GM12878 (cell line): ENCODE measurements around the gene ROBO1.

Experiments
- BHLHE40 ChIP-seq, 2 experiments: fragments of 450-650 bp in 1 of 2; IDR thresholded peaks; 2 replicates each; pipeline ENCODE4 v1.6.1; 2011 to 2017; ENCODE audit warnings: low read depth in 2 of 2, borderline replicate concordance in 1 of 2, improper control_type of control experiment in 1 of 2, low read length in 1 of 2, mild to moderate bottlenecking in 1 of 2
- CREB1 ChIP-seq: IDR thresholded peaks from 2 replicates; pipeline ENCODE4 v1.6.1; 2012; ENCODE audit warnings: low read depth, mild to moderate bottlenecking, inconsistent platforms
- KDM1A ChIP-seq: fragments of 200-600 bp; sonication (generic); IDR thresholded peaks from 2 replicates; pipeline ENCODE4 v1.6.1; 2016; ENCODE audit warnings: borderline replicate concordance
- SIN3A ChIP-seq: IDR thresholded peaks from 2 replicates; pipeline ENCODE4 v1.6.1; 2012; ENCODE audit warnings: low read depth, low read length, improper control_type of control experiment
- TF ChIP-seq, protein P1 (sequence below), 3 experiments: IDR thresholded peaks in 2 of 3; conservative IDR thresholded peaks in 1 of 3; 2 replicates each; pipeline ENCODE4 v1.5.1; 2011; ENCODE audit warnings: low read depth in 3 of 3, low read length in 3 of 3, mild to moderate bottlenecking in 3 of 3, control low read depth in 2 of 3, moderate library complexity in 2 of 3, inconsistent platforms in 1 of 3, mixed read lengths in 1 of 3; ENCODE audit not compliant: control insufficient read depth in 2 of 3, insufficient read depth in 1 of 3; ENCODE audit errors: extremely low read depth in 1 of 3
- TF ChIP-seq, protein P2 (sequence below): IDR thresholded peaks from 2 replicates; pipeline ENCODE4 v1.6.1; 2011; ENCODE audit warnings: low read depth, mild to moderate bottlenecking, low read length, moderate library complexity, borderline replicate concordance; ENCODE audit errors: extremely low read depth
- TF ChIP-seq, protein P3 (sequence below): fragments of 450-650 bp; IDR thresholded peaks from 2 replicates; pipeline ENCODE4 v1.6.1; 2017; ENCODE audit warnings: mild to moderate bottlenecking

DNA sequence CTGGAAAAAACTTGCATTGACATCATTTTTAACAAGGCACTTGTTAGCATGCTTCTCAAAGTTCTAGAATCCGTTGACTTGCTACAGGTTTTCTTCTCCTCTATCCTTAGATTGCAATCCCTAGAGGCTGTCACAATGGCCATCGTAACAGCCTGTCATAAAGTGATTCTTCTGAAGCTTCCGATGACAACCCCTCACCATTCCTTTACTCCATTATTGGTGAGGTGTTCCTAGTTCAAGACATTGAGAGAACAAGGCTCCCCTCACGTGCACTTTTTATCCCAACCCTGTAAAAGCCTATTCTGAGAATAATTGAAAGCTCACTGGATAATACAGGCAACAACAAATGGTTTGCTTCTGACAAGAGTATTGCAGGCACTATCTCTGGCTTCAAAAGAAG lies 131.4 kb downstream of the ROBO1 start:
- TF ChIP-seq BHLHE40 (IDR thresholded peaks at IDR 0.05; ENCODE audit: borderline replicate concordance in 1 of 2, low read depth in 2 of 2, low read length in 1 of 2) (no peak), CREB1 (no peak), KDM1A (no peak), SIN3A (no peak)
- TF ChIP-seq, protein P1, sequence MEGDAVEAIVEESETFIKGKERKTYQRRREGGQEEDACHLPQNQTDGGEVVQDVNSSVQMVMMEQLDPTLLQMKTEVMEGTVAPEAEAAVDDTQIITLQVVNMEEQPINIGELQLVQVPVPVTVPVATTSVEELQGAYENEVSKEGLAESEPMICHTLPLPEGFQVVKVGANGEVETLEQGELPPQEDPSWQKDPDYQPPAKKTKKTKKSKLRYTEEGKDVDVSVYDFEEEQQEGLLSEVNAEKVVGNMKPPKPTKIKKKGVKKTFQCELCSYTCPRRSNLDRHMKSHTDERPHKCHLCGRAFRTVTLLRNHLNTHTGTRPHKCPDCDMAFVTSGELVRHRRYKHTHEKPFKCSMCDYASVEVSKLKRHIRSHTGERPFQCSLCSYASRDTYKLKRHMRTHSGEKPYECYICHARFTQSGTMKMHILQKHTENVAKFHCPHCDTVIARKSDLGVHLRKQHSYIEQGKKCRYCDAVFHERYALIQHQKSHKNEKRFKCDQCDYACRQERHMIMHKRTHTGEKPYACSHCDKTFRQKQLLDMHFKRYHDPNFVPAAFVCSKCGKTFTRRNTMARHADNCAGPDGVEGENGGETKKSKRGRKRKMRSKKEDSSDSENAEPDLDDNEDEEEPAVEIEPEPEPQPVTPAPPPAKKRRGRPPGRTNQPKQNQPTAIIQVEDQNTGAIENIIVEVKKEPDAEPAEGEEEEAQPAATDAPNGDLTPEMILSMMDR (IDR thresholded peaks at IDR 0.05 in 2 of 3, conservative IDR thresholded peaks at IDR 0.05 in 1 of 3; ENCODE audit: control insufficient read depth in 2 of 3, extremely low read depth in 1 of 3, insufficient read depth in 1 of 3, low read depth in 3 of 3, low read length in 3 of 3), result no peak
- TF ChIP-seq, protein P2, sequence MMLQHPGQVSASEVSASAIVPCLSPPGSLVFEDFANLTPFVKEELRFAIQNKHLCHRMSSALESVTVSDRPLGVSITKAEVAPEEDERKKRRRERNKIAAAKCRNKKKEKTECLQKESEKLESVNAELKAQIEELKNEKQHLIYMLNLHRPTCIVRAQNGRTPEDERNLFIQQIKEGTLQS, result no peak
- TF ChIP-seq, protein P3, sequence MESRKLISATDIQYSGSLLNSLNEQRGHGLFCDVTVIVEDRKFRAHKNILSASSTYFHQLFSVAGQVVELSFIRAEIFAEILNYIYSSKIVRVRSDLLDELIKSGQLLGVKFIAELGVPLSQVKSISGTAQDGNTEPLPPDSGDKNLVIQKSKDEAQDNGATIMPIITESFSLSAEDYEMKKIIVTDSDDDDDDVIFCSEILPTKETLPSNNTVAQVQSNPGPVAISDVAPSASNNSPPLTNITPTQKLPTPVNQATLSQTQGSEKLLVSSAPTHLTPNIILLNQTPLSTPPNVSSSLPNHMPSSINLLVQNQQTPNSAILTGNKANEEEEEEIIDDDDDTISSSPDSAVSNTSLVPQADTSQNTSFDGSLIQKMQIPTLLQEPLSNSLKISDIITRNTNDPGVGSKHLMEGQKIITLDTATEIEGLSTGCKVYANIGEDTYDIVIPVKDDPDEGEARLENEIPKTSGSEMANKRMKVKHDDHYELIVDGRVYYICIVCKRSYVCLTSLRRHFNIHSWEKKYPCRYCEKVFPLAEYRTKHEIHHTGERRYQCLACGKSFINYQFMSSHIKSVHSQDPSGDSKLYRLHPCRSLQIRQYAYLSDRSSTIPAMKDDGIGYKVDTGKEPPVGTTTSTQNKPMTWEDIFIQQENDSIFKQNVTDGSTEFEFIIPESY, result no peak
